Ovary (tissue), 9 donors: ENCODE results near the gene DNASE1L1. TPM values are rescaled to one million over a fixed set of nuclear protein-coding genes. Genes with fewer than 3 reads are reported as not detected.

Experiments
- DNase-seq, 5 donors: peaks; one replicate each; pipeline ENCODE4 v3.0.0-alpha.2; 2019 to 2020
- H3K27ac ChIP-seq, 2 donors: fragments of 200-600 bp; one replicate each; pipeline versions ENCODE4 v1.5.1 to v1.8.0; 2019 to 2022
- H3K27me3 ChIP-seq: fragments of 200-600 bp; one replicate; pipeline ENCODE4 v1.8.0; 2022
- H3K36me3 ChIP-seq: fragments of 200-600 bp; sonication (generic); one replicate; pipeline ENCODE4 v1.5.1; 2019
- H3K4me1 ChIP-seq: one replicate; pipeline ENCODE4 v1.8.1; 2013; ENCODE audit warnings: mild to moderate bottlenecking, moderate library complexity; ENCODE audit not compliant: insufficient read depth
- H3K4me3 ChIP-seq: fragments of 200-600 bp; sonication (generic); one replicate; pipeline ENCODE4 v1.5.1; 2017
- H3K9me3 ChIP-seq, 2 donors: fragments of 200-600 bp in 1 of 2; sonication (generic) in 1 of 2; one replicate each; pipeline versions ENCODE4 v1.5.1 to v1.8.1; 2013 to 2019; ENCODE audit warnings: mild to moderate bottlenecking in 1 of 2, moderate library complexity in 1 of 2
- CTCF ChIP-seq, 3 donors: fragments of 450-650 bp in 2 of 3; fragments of 200-600 bp in 1 of 3; IDR thresholded peaks; one replicate each; pipeline versions ENCODE4 v1.5.1 to v1.8.0; 2016 to 2022; ENCODE audit warnings: antibody characterized with exemption in 3 of 3, mild to moderate bottlenecking in 1 of 3
- EP300 ChIP-seq: sonication (generic); formaldehyde crosslinking; IDR thresholded peaks from one replicate; pipeline ENCODE4 v1.6.1; 2017; ENCODE audit warnings: antibody characterized with exemption
- POLR2A ChIP-seq: fragments of 450-650 bp; IDR thresholded peaks from one replicate; pipeline ENCODE4 v1.6.1; 2017; ENCODE audit warnings: antibody characterized with exemption, mild to moderate bottlenecking, moderate library complexity
- WGBS, 3 donors: extraction: QIAGEN DNeasy Blood & Tissue Kit in 1 of 3; methylation state at CpG; one replicate each; pipeline versions ENCODE4 v1.1.5 to v1.1.7; 2013 to 2017; 5-methylcytosine and 5-hydroxymethylcytosine counted together
- intact Hi-C, 4 donors: fragments of 100-400 bp; cut with DNase I; formaldehyde crosslinking; loops; one replicate each; pipeline versions ENCODE4 v1.11.0 to v1.15.1; 2022 to 2023
- polyA plus RNA-seq, 2 donors: library from polyadenylated mRNA; stranded (reverse); fragments of 200-250 nt in 1 of 2; fragments of 350-450 nt in 1 of 2; fragmentation: Illumina TruSeq in 1 of 2; extraction: RNeasy Lipid Tissue Mini Kit (QIAGEN cat#74804) in 1 of 2; gene quantifications; one replicate each; pipeline ENCODE4 v1.2.3, GENCODE V29; 2013 to 2014
- total RNA-seq, 7 donors: library from RNA; depleted of rRNA in 2 of 7; stranded (reverse); fragments of >200 nt in 2 of 7; fragmentation: NEBNext Ultra II Directional in 3 of 7; extraction: Animal tissue kit (Norgen Biotek cat#: 25700) in 3 of 7; gene quantifications; one replicate each; pipeline versions ENCODE4 v1.1.0 to v1.2.4, GENCODE V29; 2016 to 2023
- donor health status: DM: no; HTN: no; CAD: no; lungs with moderate emphysema.
- donor health status: DM: no; HTN: no; CAD: no.
- donor health status: Bipolar disorder and iron deficiency.
- donor health status: DM: yes; HTN: yes; CAD: no.
- donor health status: DM: no; HTN: no; CAD: no.
- donor health status: DM: yes; HTN: yes; CAD: no.

Gene DNASE1L1
- total and polyA plus RNA-seq, 9 donors, result 11.9 to 21.4 (median 17.2) TPM

GRCh38 chrX:154380787-154381186, 28.3 kb downstream of the DNASE1L1 start:
- H3K36me3 ChIP-seq, result no peaks in the 10 kb centered on the region
- no peaks in the 10 kb centered on the region for H3K4me1 ChIP-seq
- no peaks in the 10 kb centered on the region for H3K27me3 ChIP-seq
- DNase-seq, result no peak
- no peak for TF ChIP-seq POLR2A
- TF ChIP-seq EP300, result no peak
- no peak for TF ChIP-seq CTCF (IDR thresholded peaks at IDR 0.05)
- no peaks in the 10 kb centered on the region for H3K9me3 ChIP-seq
- H3K27ac ChIP-seq, result peak overlapping the region; percentile 82 to 98
- WGBS, 3 donors, result 71 to 81% (median 79%) methylated on average over 14 of the region's 14 CpGs
- no peak overlapping the region for H3K4me3 ChIP-seq
- intact Hi-C loops, result no loop called here

GRCh38 chrX:154380153-154380552, 28.9 kb downstream of the DNASE1L1 start:
- Histone ChIP-seq H3K4me1 (no peaks in the 10 kb centered on the region), H3K36me3 (no peaks in the 10 kb centered on the region), H3K27ac (peak overlapping the region; percentile 82 to 98), H3K27me3 (no peaks in the 10 kb centered on the region), H3K9me3 (no peaks in the 10 kb centered on the region), H3K4me3 (peak overlapping the region; percentile 89)
- intact Hi-C loops, result no loop called here
- peak in 1 of 5 donors; percentile 56 for DNase-seq
- WGBS, 3 donors, result 41 to 48% (median 46%) methylated on average over 13 of the region's 13 CpGs
- TF ChIP-seq EP300 (no peak), CTCF (IDR thresholded peaks at IDR 0.05) (no peak), POLR2A (no peak)

GRCh38 chrX:154379569-154379951, 29.5 kb downstream of the DNASE1L1 start:
- WGBS, 3 donors, result 36 to 43% (median 41%) methylated on average over 32 to 38 of the region's 38 CpGs
- Histone ChIP-seq H3K27me3 (no peaks in the 10 kb centered on the region), H3K27ac (peak overlapping the region; percentile 82 to 98), H3K36me3 (no peaks in the 10 kb centered on the region), H3K4me1 (no peaks in the 10 kb centered on the region), H3K4me3 (peak overlapping the region; percentile 89), H3K9me3 (no peaks in the 10 kb centered on the region)
- no peak for DNase-seq
- intact Hi-C loops, result no loop called here
- TF ChIP-seq EP300, result no peak
- TF ChIP-seq POLR2A, result no peak
- TF ChIP-seq CTCF (IDR thresholded peaks at IDR 0.05), result no peak

- peak within 1 kb of the TSS; percentile 89 for H3K4me3 ChIP-seq
- peak within 1 kb of the TSS; percentile 97 to 98 for H3K27ac ChIP-seq
- H3K36me3 ChIP-seq, result no peaks in the 10 kb centered on the region
- H3K9me3 ChIP-seq, result no peaks in the 10 kb centered on the region
- no peaks in the 10 kb centered on the region for H3K27me3 ChIP-seq
- intact Hi-C loops, result no loop called here
- peak; percentile 95 to 98 (median 97) for DNase-seq
- TF ChIP-seq POLR2A (peak; percentile 94), EP300 (no peak), CTCF (IDR thresholded peaks at IDR 0.05) (no peak)
- no peaks in the 10 kb centered on the region for H3K4me1 ChIP-seq
- 31 to 51% (median 44%) methylated on average over 82 to 103 of the region's 103 CpGs for WGBS, 3 donors
These were observed 30.1 kb downstream of the DNASE1L1 start, which contains the start of gene EMD for GRCh38 chrX:154378799-154379568. TSS of gene EMD (plus strand) at chrX:154379295. CDS start at chrX:154379485, 190 bp downstream.
